A673 (cell line): ENCODE data around the gene CRB2.

Experiments
- EZH2 ChIP-seq: fragments of 200-600 bp; sonication (generic); IDR thresholded peaks from 2 replicates; pipeline ENCODE4 v1.6.1; 2017; ENCODE audit warnings: borderline replicate concordance, low read depth, mild to moderate bottlenecking, mixed read lengths, antibody characterized with exemption, low read length; ENCODE audit not compliant: poor library complexity, severe bottlenecking
- TF ChIP-seq, protein P1 (sequence below): fragments of 300-800, 200-600 bp; sonication (generic); conservative IDR thresholded peaks from 2 replicates; pipeline ENCODE4 v1.5.1; 2017; ENCODE audit warnings: low read depth, mild to moderate bottlenecking, antibody characterized with exemption, low read length, moderate library complexity, mixed read lengths

GRCh38 chr9:123326187-123326586, 29.8 kb upstream of the CRB2 start:
- TF ChIP-seq EZH2: no peak
- TF ChIP-seq, protein P1, sequence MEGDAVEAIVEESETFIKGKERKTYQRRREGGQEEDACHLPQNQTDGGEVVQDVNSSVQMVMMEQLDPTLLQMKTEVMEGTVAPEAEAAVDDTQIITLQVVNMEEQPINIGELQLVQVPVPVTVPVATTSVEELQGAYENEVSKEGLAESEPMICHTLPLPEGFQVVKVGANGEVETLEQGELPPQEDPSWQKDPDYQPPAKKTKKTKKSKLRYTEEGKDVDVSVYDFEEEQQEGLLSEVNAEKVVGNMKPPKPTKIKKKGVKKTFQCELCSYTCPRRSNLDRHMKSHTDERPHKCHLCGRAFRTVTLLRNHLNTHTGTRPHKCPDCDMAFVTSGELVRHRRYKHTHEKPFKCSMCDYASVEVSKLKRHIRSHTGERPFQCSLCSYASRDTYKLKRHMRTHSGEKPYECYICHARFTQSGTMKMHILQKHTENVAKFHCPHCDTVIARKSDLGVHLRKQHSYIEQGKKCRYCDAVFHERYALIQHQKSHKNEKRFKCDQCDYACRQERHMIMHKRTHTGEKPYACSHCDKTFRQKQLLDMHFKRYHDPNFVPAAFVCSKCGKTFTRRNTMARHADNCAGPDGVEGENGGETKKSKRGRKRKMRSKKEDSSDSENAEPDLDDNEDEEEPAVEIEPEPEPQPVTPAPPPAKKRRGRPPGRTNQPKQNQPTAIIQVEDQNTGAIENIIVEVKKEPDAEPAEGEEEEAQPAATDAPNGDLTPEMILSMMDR: no peak
